ENCODE data around the gene MFAP1.

- TF ChIP-seq GATA2 (IDR thresholded peaks at IDR 0.05; ENCODE audit: low read depth, low read length), result no peak
- TF ChIP-seq GATA3 (IDR thresholded peaks at IDR 0.05; ENCODE audit: low read depth, low read length), result no peak
Measured at GRCh38 chr15:43779016-43779415, 45.5 kb downstream of the MFAP1 start.
